Lung (tissue), 16 donors: ENCODE results near the gene PRR16. TPM values are rescaled to one million over a fixed set of nuclear protein-coding genes. Genes with fewer than 3 reads are reported as not detected.
"Not testable (repeated sequence)": the region's sequence is repeated elsewhere in the genome, so short reads cannot be mapped to it uniquely, and the experiment has no call there.

Source experiments
- ATAC-seq: fragments of 200-7000 bp; cut with Tn5 transposase; one replicate; pipeline ENCODE4 v1.9.1; 2020; ENCODE audit warnings: moderate number of reproducible peaks; ENCODE audit not compliant: insufficient read depth, low FRiP score
- DNase-seq, 3 donors: peaks; one replicate each; pipeline ENCODE4 v3.0.0-alpha.2; 2013 to 2017
- H3K27ac ChIP-seq, 2 donors: one replicate each; pipeline ENCODE4 v1.5.1; 2013; ENCODE audit warnings: mild to moderate bottlenecking in 2 of 2, moderate library complexity in 2 of 2, control low read depth in 1 of 2, inconsistent platforms in 1 of 2, low read depth in 1 of 2, low read length in 1 of 2
- H3K27me3 ChIP-seq, 3 donors: one replicate each; pipeline ENCODE4 v1.5.1; 2013; ENCODE audit warnings: low read length in 2 of 3; ENCODE audit not compliant: control insufficient read depth in 3 of 3, insufficient read depth in 3 of 3
- H3K36me3 ChIP-seq, 4 donors: one replicate each; pipeline ENCODE4 v1.5.1; 2013; ENCODE audit warnings: low read length in 4 of 4, mild to moderate bottlenecking in 1 of 4, moderate library complexity in 1 of 4; ENCODE audit not compliant: control insufficient read depth in 4 of 4, insufficient read depth in 4 of 4
- H3K4me1 ChIP-seq, 5 donors: one replicate each; pipeline ENCODE4 v1.5.1; 2013; ENCODE audit warnings: low read length in 5 of 5, mild to moderate bottlenecking in 2 of 5, moderate library complexity in 1 of 5; ENCODE audit not compliant: control insufficient read depth in 5 of 5, insufficient read depth in 5 of 5
- H3K4me3 ChIP-seq: one replicate; pipeline ENCODE4 v1.5.1; 2013; ENCODE audit warnings: mild to moderate bottlenecking, control low read depth, moderate library complexity
- H3K9ac ChIP-seq, 2 donors: one replicate each; pipeline ENCODE4 v1.5.1; 2013; ENCODE audit warnings: low read length in 2 of 2, control low read depth in 1 of 2; ENCODE audit not compliant: insufficient read depth in 1 of 2
- H3K9me3 ChIP-seq, 4 donors: one replicate each; pipeline ENCODE4 v1.5.1; 2013; ENCODE audit warnings: low read length in 3 of 4, mild to moderate bottlenecking in 1 of 4, moderate library complexity in 1 of 4; ENCODE audit not compliant: control insufficient read depth in 4 of 4, insufficient read depth in 3 of 4
- CTCF ChIP-seq: IDR thresholded peaks from 2 replicates; pipeline ENCODE4 v1.5.1; 2012; ENCODE audit warnings: mild to moderate bottlenecking; ENCODE audit errors: control extremely low read depth, extremely low read depth
- WGBS, 2 donors: extraction: QIAGEN DNeasy Blood & Tissue Kit; methylation state at CpG; one replicate each; pipeline ENCODE4 v1.1.7; 2013; 5-methylcytosine and 5-hydroxymethylcytosine counted together
- long read RNA-seq, 5 donors: transcript quantifications; one replicate each; lab custom pipeline, GENCODE V29; 2026
- polyA plus RNA-seq, 2 donors: library from polyadenylated mRNA; stranded (reverse); fragments of 200-250 nt; gene quantifications; one replicate each; pipeline ENCODE4 v1.2.1, GENCODE V29; 2013
- total RNA-seq, 2 donors: library from RNA; depleted of rRNA in 1 of 2; stranded (reverse); fragments of >200 nt in 1 of 2; gene quantifications; one replicate each; pipeline ENCODE4 v1.2.1, GENCODE V29; 2014 to 2021
- donor health status: control.
- donor health status: control.
- donor health status: Bipolar disorder and iron deficiency.
- donor health status: healthy.
- donor health status: DM: yes; HTN: yes; CAD: no.

PRR16 gene
- total RNA-seq (1 to 10 TPM; 5.9 TPM), polyA plus RNA-seq (1 to 10 TPM; 1.1 to 6.6 TPM)
- long read RNA-seq, donor 1, partial matches to known transcripts: 22 of 23 reads
- long read RNA-seq, donor 1, other reads (novel, unspliced or antisense): 0 of 23 reads
- long read RNA-seq, donor 2: 0 reads
- long read RNA-seq, donor 3, partial matches to known transcripts: 8 of 8 reads
- long read RNA-seq, donor 3, other reads (novel, unspliced or antisense): 0 of 8 reads
- long read RNA-seq, donor 4: 0 reads
- long read RNA-seq, donor 5, partial matches to known transcripts: 0 of 1 reads
- long read RNA-seq, donor 5, other reads (novel, unspliced or antisense): 0 of 1 reads

GRCh38 chr5:120463991-120464626 lies at the start of gene PRR16:
Gene PRR16 (plus strand): TSS chr5:120464300.
- Histone ChIP-seq H3K36me3 (no peaks in the 10 kb centered on the region), H3K27ac (peak within 1 kb of the TSS; percentile 30 to 88), H3K4me3 (peak within 1 kb of the TSS; percentile 42), H3K9ac (peak within 1 kb of the TSS in 1 of 2 donors; percentile 89), H3K27me3 (peaks cover 0 to 3% (median 2%) of the 10 kb centered on the region in 3 donors), H3K9me3 (peaks cover 0 to 1% (median 0%) of the 10 kb centered on the region in 4 donors), H3K4me1 (peaks cover 0 to 16% (median 3%) of the 10 kb centered on the region in 5 donors)
- TF ChIP-seq CTCF: no peak
- ATAC-seq: peak; percentile 74
- 0 to 2% methylated on average over 36 to 62 of the region's 62 CpGs for WGBS, 2 donors
- peak; percentile 78 to 91 (median 84) for DNase-seq

- no peaks in the 10 kb centered on the region for H3K27me3 ChIP-seq
- H3K27ac ChIP-seq: no peak overlapping the region
- no peak for DNase-seq
- no peak for ATAC-seq
- no peaks in the 10 kb centered on the region for H3K36me3 ChIP-seq
- no peak overlapping the region for H3K4me3 ChIP-seq
- H3K9me3 ChIP-seq: no peaks in the 10 kb centered on the region
- 85% methylated on average over 1 of the region's 1 CpG for WGBS, 2 donors
- no peak overlapping the region for H3K9ac ChIP-seq
- H3K4me1 ChIP-seq: no peaks in the 10 kb centered on the region
- no peak for TF ChIP-seq CTCF
These were observed 48.1 kb upstream of the PRR16 start for GRCh38 chr5:120415985-120416384.

GRCh38 chr5:120419127-120419526 lies 45.0 kb upstream of the PRR16 start:
- Histone ChIP-seq H3K27ac (no peak overlapping the region), H3K4me3 (no peak overlapping the region), H3K9me3 (no peaks in the 10 kb centered on the region), H3K4me1 (no peaks in the 10 kb centered on the region), H3K36me3 (no peaks in the 10 kb centered on the region), H3K27me3 (no peaks in the 10 kb centered on the region), H3K9ac (no peak overlapping the region)
- 62 to 66% methylated on average over 3 of the region's 3 CpGs for WGBS, 2 donors
- ATAC-seq (no peak), DNase-seq (no peak)
- TF ChIP-seq CTCF: no peak

GRCh38 chr5:120426633-120427275 lies 37.3 kb upstream of the PRR16 start:
- H3K4me1 ChIP-seq, H3K27ac ChIP-seq, DNase-seq, H3K4me3 ChIP-seq, H3K36me3 ChIP-seq, H3K9ac ChIP-seq, H3K9me3 ChIP-seq, ATAC-seq, H3K27me3 ChIP-seq: not testable (repeated sequence)
- 94 to 96% methylated on average over 25 of the region's 25 CpGs for WGBS, 2 donors
